ENCODE data around the gene MORN1.

DNA sequence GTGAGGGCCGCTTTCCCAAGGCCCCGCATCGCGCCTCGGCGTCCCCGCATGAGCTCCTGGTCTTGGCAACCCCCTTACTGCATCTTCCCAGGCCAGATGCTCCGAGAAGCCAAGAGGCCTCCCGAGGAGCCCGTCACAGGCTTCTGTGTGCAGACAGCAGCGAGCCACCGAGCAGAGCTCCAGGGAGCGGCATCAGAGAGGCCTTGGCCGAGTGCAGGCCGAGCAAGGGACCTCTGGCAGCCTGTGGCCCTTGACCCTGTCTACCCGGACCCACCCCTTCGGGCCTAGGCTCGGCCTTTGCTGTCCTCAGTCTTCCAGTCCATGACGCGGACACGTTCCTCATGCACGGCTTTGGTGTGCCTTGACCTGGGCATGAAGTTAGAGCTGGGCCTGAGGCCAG lies 63.5 kb downstream of the MORN1 start:
- TF ChIP-seq, protein P1, sequence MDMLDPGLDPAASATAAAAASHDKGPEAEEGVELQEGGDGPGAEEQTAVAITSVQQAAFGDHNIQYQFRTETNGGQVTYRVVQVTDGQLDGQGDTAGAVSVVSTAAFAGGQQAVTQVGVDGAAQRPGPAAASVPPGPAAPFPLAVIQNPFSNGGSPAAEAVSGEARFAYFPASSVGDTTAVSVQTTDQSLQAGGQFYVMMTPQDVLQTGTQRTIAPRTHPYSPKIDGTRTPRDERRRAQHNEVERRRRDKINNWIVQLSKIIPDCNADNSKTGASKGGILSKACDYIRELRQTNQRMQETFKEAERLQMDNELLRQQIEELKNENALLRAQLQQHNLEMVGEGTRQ (IDR thresholded peaks at IDR 0.05; ENCODE audit: low read length), result no peak
- TF ChIP-seq, protein P2, sequence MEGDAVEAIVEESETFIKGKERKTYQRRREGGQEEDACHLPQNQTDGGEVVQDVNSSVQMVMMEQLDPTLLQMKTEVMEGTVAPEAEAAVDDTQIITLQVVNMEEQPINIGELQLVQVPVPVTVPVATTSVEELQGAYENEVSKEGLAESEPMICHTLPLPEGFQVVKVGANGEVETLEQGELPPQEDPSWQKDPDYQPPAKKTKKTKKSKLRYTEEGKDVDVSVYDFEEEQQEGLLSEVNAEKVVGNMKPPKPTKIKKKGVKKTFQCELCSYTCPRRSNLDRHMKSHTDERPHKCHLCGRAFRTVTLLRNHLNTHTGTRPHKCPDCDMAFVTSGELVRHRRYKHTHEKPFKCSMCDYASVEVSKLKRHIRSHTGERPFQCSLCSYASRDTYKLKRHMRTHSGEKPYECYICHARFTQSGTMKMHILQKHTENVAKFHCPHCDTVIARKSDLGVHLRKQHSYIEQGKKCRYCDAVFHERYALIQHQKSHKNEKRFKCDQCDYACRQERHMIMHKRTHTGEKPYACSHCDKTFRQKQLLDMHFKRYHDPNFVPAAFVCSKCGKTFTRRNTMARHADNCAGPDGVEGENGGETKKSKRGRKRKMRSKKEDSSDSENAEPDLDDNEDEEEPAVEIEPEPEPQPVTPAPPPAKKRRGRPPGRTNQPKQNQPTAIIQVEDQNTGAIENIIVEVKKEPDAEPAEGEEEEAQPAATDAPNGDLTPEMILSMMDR (IDR thresholded peaks at IDR 0.05; ENCODE audit: control extremely low read depth in 1 of 3, insufficient read depth in 1 of 3, low read depth in 1 of 3, low read length in 3 of 3), result no peak
- TF ChIP-seq POLR2A (IDR thresholded peaks at IDR 0.05; ENCODE audit: control extremely low read depth in 1 of 2, low read depth in 2 of 2, low read length in 2 of 2) (no peak), TAF7 (optimal IDR thresholded peaks at IDR 0.05; ENCODE audit: borderline replicate concordance, low read depth, low read length) (no peak), EZH2 (IDR thresholded peaks at IDR 0.05; ENCODE audit: low read depth, low read length, severe bottlenecking) (no peak), CBX5 (IDR thresholded peaks at IDR 0.05; ENCODE audit: low read depth, low read length) (no peak)
- TF ChIP-seq, protein P3, sequence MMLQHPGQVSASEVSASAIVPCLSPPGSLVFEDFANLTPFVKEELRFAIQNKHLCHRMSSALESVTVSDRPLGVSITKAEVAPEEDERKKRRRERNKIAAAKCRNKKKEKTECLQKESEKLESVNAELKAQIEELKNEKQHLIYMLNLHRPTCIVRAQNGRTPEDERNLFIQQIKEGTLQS (IDR thresholded peaks at IDR 0.05; ENCODE audit: insufficient read depth, low read depth, low read length), result no peak

All from H1 (cell line).